DMS 273 treated with DMSO at 0.1 percent for 48 hours (cell line): ENCODE data around the gene SLC27A2.
"Not testable (repeated sequence)": the region's sequence is repeated elsewhere in the genome, so short reads cannot be mapped to it uniquely, and the experiment has no call there.

ENCODE experiments used
- DNase-seq: peaks from one replicate; lab custom pipeline; 2025; lab: John Stamatoyannopoulos, UW

The SLC27A2 gene

GRCh38 chr15:50181969-50182218 is at the start of gene SLC27A2:
SLC27A2 (plus strand) TSS chr15:50182196; CDS start chr15:50182428, 232 bp downstream.
- DNase-seq: no peak

- DNase-seq: not testable (repeated sequence)
Observed at GRCh38 chr15:50132251-50132984, 49.6 kb upstream of the SLC27A2 start.

GRCh38 chr15:50134524-50135024 is 47.4 kb upstream of the SLC27A2 start:
- DNase-seq: no peak

GRCh38 chr15:50135031-50135551 is 46.9 kb upstream of the SLC27A2 start:
- DNase-seq: no peak

GRCh38 chr15:50137330-50137761 is 44.6 kb upstream of the SLC27A2 start:
- no peak for DNase-seq

GRCh38 chr15:50137893-50138292 is 44.1 kb upstream of the SLC27A2 start:
- no peak for DNase-seq

- DNase-seq: no peak
Observed at GRCh38 chr15:50138391-50138790, 43.6 kb upstream of the SLC27A2 start.

- DNase-seq: no peak
Observed at GRCh38 chr15:50140098-50140497, 41.9 kb upstream of the SLC27A2 start.

GRCh38 chr15:50140983-50141382 is 41.0 kb upstream of the SLC27A2 start:
- DNase-seq: no peak

- no peak for DNase-seq
Observed at GRCh38 chr15:50141856-50142255, 40.1 kb upstream of the SLC27A2 start.

- DNase-seq: no peak
Observed at GRCh38 chr15:50143255-50143860, 38.6 kb upstream of the SLC27A2 start.

- no peak for DNase-seq
Observed at GRCh38 chr15:50144341-50145120, 37.5 kb upstream of the SLC27A2 start.

GRCh38 chr15:50145451-50145872 is 36.5 kb upstream of the SLC27A2 start:
- DNase-seq: peak; percentile 6

- DNase-seq: no peak
Observed at GRCh38 chr15:50146632-50147031, 35.4 kb upstream of the SLC27A2 start.

- DNase-seq: peak; percentile 8
Observed at GRCh38 chr15:50148362-50148963, 33.5 kb upstream of the SLC27A2 start.

GRCh38 chr15:50149090-50149489 is 32.9 kb upstream of the SLC27A2 start:
- no peak for DNase-seq

- DNase-seq: no peak
Observed at GRCh38 chr15:50150349-50150748, 31.6 kb upstream of the SLC27A2 start.

- DNase-seq: no peak
Observed at GRCh38 chr15:50150851-50151250, 31.1 kb upstream of the SLC27A2 start.

- DNase-seq: no peak
Observed at GRCh38 chr15:50151476-50151875, 30.5 kb upstream of the SLC27A2 start.

GRCh38 chr15:50158236-50158635 is 23.8 kb upstream of the SLC27A2 start:
- not testable (repeated sequence) for DNase-seq

GRCh38 chr15:50162969-50163718 is 18.9 kb upstream of the SLC27A2 start:
- DNase-seq: no peak
